ENCODE measurements around the gene NDUFC1.
"Not testable (repeated sequence)": the region's sequence is repeated elsewhere in the genome, so short reads cannot be mapped to it uniquely, and the experiment has no call there.

NDUFC1 gene

DNA sequence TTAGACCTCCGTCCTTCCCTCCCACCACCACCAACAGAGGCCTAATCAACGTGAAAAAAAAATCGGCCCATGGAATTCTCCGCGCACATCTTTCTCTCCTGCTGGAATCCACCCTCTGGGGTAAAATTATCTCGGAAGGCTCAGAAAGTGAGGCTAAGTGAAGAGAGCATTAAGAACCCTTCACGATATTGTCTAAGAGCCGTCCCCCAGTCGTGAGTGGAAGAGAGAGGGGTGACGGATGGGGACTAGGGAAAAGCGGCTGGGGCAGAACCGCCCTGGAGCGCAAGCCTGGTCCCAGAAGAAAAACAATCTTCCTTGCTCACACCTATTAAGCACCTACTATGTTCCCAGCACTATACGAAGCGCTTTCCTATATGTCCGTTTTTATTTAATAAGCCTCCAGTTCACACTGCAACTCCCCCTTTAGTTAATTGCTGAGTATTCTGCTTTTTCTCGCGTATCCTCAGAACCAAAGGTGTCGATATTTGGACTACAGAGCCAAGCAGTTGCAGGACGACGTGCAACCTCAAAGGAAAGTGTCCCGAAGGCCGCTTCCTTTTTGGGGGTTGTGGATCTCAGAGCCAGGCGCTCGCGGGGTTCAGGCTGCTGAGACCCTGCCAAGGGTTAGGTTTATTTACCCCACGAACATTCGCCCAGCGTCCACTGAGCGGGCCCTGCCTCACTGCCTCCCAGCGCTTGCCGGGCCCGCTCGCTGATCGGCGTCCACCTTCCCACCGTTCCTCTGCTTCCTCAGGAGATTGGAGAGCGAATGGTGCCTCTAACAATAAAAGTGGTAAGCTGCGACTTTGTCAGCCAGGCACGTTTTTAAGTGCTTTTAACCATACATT lies 23.1 kb downstream of the NDUFC1 start:
- Histone ChIP-seq H3K36me3 (no peaks in the 10 kb centered on the region), H3K4me2 (no peak overlapping the region), H3K27ac (no peak overlapping the region), H3K4me3 (no peak overlapping the region), H3K9ac (no peak overlapping the region), H3K4me1 (peaks cover 6% of the 10 kb centered on the region; the same call in 1 of the 2 replicates), H4K20me1 (no peaks in the 10 kb centered on the region), H3K9me3 (peaks cover 16% of the 10 kb centered on the region), H3K27me3 (no peaks in the 10 kb centered on the region)
- TF ChIP-seq Cebpa-rat (IDR thresholded peaks at IDR 0.05) = no peak

- Histone ChIP-seq H3K9ac (no peak overlapping the region), H4K20me1 (no peaks in the 10 kb centered on the region), H3K36me3 (no peaks in the 10 kb centered on the region), H3K27me3 (no peaks in the 10 kb centered on the region), H3K4me3 (no peak overlapping the region), H3K27ac (no peak overlapping the region), H3K9me3 (peaks cover 16% of the 10 kb centered on the region), H3K4me2 (no peak overlapping the region), H3K4me1 (peaks cover 3% of the 10 kb centered on the region; the same call in 1 of the 2 replicates)
- no peak for TF ChIP-seq Cebpa-rat (IDR thresholded peaks at IDR 0.05)
Observed at GRCh38 chr4:139278485-139278884, 23.8 kb downstream of the NDUFC1 start.

DNA sequence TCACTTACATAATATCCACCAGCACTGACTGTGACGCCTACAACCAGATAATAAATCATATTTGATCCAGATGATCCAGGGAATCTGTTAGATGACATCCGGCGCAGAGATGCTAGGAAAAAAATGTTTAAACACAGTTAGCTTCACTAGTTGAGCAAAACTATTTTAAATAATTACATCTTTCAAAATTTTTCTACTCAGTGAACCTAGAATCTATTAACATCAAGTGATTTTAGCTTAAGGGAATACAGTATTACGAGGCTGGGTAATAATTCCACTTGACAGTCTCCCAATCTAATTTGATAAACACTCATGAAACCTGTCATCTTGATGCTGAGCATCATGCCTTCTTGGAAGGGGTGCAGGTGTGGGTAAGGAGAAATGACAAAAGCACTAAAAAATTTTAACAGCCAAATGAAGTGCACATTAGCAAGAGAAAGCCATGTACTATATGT lies 27.0 kb downstream of the NDUFC1 start:
- Histone ChIP-seq H3K27ac (no peak overlapping the region), H3K4me2 (no peak overlapping the region)

DNA sequence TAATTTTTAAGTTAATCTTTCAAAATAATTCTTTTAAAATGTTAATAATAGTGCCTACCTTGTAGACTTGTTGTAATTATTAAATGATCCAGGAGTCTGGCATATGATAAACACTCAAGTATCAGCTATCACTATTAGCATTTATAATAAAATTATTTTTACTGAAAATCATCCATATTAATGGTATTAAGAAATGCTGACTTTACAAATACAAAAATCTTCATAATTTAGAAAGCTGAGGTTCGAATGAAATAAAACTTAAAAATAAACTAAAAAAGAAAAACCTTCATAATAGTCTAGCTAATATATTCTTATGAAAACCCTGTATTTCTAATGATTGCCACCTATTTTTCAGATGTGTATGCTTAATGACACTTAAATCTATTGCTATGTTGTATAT lies 27.5 kb downstream of the NDUFC1 start:
- Histone ChIP-seq H3K9ac (no peak overlapping the region), H3K27me3 (no peaks in the 10 kb centered on the region), H3K9me3 (peaks cover 12% of the 10 kb centered on the region), H3K27ac (no peak overlapping the region), H3K4me3 (no peak overlapping the region), H3K36me3 (no peaks in the 10 kb centered on the region), H3K4me2 (no peak overlapping the region), H4K20me1 (no peaks in the 10 kb centered on the region), H3K4me1 (no peaks in the 10 kb centered on the region)
- TF ChIP-seq Cebpa-rat (IDR thresholded peaks at IDR 0.05) = no peak

More for the DNA sequence above, 27.0 kb downstream of the NDUFC1 start:
- Histone ChIP-seq H4K20me1 (no peaks in the 10 kb centered on the region), H3K27me3 (no peaks in the 10 kb centered on the region), H3K4me3 (no peak overlapping the region), H3K9me3 (peaks cover 16% of the 10 kb centered on the region), H3K36me3 (no peaks in the 10 kb centered on the region), H3K9ac (no peak overlapping the region), H3K4me1 (no peaks in the 10 kb centered on the region)
- TF ChIP-seq Cebpa-rat (IDR thresholded peaks at IDR 0.05) = no peak

GRCh38 chr4:139273835-139274234 lies 28.4 kb downstream of the NDUFC1 start:
- no peaks in the 10 kb centered on the region for H3K4me1 ChIP-seq
- no peak overlapping the region for H3K4me3 ChIP-seq
- H3K4me2 ChIP-seq = no peak overlapping the region
- H4K20me1 ChIP-seq = no peaks in the 10 kb centered on the region
- no peaks in the 10 kb centered on the region for H3K27me3 ChIP-seq
- TF ChIP-seq Cebpa-rat (IDR thresholded peaks at IDR 0.05) = no peak
- no peak overlapping the region for H3K9ac ChIP-seq
- H3K36me3 ChIP-seq = no peaks in the 10 kb centered on the region
- no peak overlapping the region for H3K27ac ChIP-seq
- peaks cover 2% of the 10 kb centered on the region for H3K9me3 ChIP-seq

GRCh38 chr4:139267301-139267700 lies 35.0 kb downstream of the NDUFC1 start:
- Histone ChIP-seq H3K9ac (no peak overlapping the region), H3K4me3 (no peak overlapping the region)

DNA sequence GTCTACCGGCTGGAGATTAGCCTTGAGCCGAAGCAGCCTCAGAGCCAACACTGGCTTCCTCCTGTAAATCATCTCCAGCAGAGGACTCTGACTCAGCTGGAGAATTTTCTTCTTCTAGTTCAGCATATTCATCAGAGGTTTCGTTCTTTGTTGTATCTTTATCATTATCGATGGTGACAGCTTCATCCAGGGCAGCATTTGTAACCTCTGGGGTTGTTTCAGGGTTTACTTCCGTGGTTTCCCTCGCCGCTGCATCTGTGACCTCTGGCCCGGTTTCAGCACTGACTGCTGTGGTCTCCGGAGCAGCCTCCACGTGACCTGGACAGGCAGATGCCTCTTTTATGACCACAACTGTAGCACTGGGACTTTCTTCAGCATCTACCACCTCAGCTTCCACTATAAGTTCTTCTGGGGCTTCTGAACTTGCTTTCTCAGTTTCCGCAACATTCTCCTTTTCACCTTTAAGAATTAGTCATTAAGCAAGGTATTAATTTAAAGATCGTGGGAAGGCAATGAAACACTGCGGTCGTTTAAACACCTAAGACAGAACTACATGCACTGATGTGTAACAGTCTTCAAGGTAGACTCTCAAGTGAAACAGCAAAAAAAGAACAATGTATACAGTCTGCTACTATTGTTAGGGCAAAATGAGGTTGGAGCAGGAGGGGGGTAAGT lies 35.6 kb downstream of the NDUFC1 start:
- H3K9ac ChIP-seq = peak overlapping the region; percentile 57; the same call in 1 of the 2 replicates
- H3K27ac ChIP-seq = peak overlapping the region; percentile 7; the same call in 1 of the 2 replicates
- peak overlapping the region; percentile 47; the same call in 1 of the 2 replicates for H3K4me3 ChIP-seq

More at GRCh38 chr4:139267301-139267700, 35.0 kb downstream of the NDUFC1 start:
- H3K4me1 ChIP-seq = peaks cover 32% of the 10 kb centered on the region
- H3K27me3 ChIP-seq = no peaks in the 10 kb centered on the region
- no peaks in the 10 kb centered on the region for H4K20me1 ChIP-seq
- no peaks in the 10 kb centered on the region for H3K9me3 ChIP-seq
- H3K27ac ChIP-seq = no peak overlapping the region
- no peak for TF ChIP-seq Cebpa-rat (IDR thresholded peaks at IDR 0.05)
- peak overlapping the region; percentile 69 for H3K4me2 ChIP-seq
- H3K36me3 ChIP-seq = no peaks in the 10 kb centered on the region

DNA sequence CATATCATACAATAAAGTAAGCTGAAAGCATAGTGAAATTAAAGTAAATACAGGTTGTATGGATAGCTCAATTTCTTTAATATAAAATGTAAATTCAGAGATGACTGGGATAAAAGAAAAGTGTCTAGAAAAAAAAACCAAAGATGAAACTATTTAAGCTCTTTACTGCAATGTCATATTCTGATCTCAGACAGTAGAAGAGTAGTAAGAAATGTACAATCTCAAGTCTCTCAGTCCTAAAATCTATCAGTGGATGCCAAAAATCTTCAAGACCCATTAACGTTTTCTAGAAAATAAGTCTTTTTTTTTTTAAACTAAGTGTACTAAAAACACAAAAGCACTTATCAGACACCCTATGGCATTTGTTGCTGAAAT lies 36.1 kb downstream of the NDUFC1 start:
- Histone ChIP-seq H3K4me3 (peak overlapping the region; percentile 47; the same call in 1 of the 2 replicates), H3K36me3 (no peaks in the 10 kb centered on the region), H3K9me3 (no peaks in the 10 kb centered on the region), H3K4me2 (peak overlapping the region; percentile 69), H3K27me3 (no peaks in the 10 kb centered on the region), H4K20me1 (no peaks in the 10 kb centered on the region), H3K4me1 (peaks cover 32% of the 10 kb centered on the region), H3K27ac (peak overlapping the region; percentile 7; the same call in 1 of the 2 replicates), H3K9ac (peak overlapping the region; percentile 57; the same call in 1 of the 2 replicates)
- TF ChIP-seq Cebpa-rat (IDR thresholded peaks at IDR 0.05) = no peak

More for the DNA sequence above, 35.6 kb downstream of the NDUFC1 start:
- no peaks in the 10 kb centered on the region for H3K9me3 ChIP-seq
- H3K27me3 ChIP-seq = no peaks in the 10 kb centered on the region
- TF ChIP-seq Cebpa-rat (IDR thresholded peaks at IDR 0.05) = no peak
- H3K36me3 ChIP-seq = no peaks in the 10 kb centered on the region
- peak overlapping the region; percentile 69 for H3K4me2 ChIP-seq
- H3K4me1 ChIP-seq = peaks cover 32% of the 10 kb centered on the region
- no peaks in the 10 kb centered on the region for H4K20me1 ChIP-seq

DNA sequence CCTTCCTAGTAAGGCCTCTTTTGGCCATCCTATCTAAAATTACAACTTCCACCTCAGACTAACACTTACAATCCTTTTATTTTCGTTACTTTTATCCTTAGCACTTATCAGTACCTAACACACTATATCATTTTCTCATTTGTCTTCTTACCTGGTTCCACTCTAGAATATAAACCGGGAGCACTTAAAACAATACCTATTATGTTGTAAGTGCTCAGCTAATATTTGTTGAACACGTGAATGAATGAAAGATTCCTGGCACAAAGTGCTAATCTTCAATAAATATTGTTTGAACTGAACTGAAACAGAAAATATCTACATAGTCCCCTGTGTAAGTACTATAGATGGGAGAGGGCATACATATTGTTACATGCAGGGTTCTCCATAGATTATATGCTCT lies 36.6 kb downstream of the NDUFC1 start:
- Histone ChIP-seq H3K9ac (no peak overlapping the region), H3K4me3 (no peak overlapping the region), H3K9me3 (no peaks in the 10 kb centered on the region), H3K27ac (no peak overlapping the region), H4K20me1 (no peaks in the 10 kb centered on the region), H3K36me3 (no peaks in the 10 kb centered on the region), H3K27me3 (no peaks in the 10 kb centered on the region), H3K4me1 (peaks cover 32% of the 10 kb centered on the region), H3K4me2 (0 out of 2 replicates have a peak overlapping the region, but pooled peaks have one; percentile 69)
- no peak for TF ChIP-seq Cebpa-rat (IDR thresholded peaks at IDR 0.05)

DNA sequence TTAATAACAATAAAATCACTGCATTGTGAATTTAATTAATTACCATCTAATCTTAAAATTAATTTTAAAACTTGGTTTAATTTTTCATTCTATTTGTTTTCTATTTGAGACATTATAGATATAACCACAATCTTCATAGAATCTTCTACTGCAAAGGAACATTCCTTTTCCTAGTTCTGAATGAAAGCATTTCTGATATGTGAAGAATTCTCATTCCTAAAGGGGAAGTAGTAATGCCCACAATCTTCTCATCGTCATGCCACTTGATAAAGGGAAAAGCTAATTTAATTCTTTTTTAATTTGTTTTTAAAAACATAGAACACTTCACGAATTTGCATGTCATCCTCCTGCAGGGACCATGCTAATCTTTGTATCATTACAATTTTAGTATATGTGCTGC lies 45.9 kb downstream of the NDUFC1 start:
- Histone ChIP-seq H3K9me3 (no peaks in the 10 kb centered on the region), H4K20me1 (no peaks in the 10 kb centered on the region), H3K9ac (no peak overlapping the region), H3K4me2 (no peak overlapping the region), H3K4me1 (peaks cover 6% of the 10 kb centered on the region; the same call in 1 of the 2 replicates), H3K4me3 (no peak overlapping the region), H3K27me3 (no peaks in the 10 kb centered on the region), H3K36me3 (no peaks in the 10 kb centered on the region), H3K27ac (no peak overlapping the region)
- TF ChIP-seq Cebpa-rat (IDR thresholded peaks at IDR 0.05) = no peak

GRCh38 chr4:139255581-139255980 lies 46.7 kb downstream of the NDUFC1 start:
- not testable (repeated sequence) for H3K9ac ChIP-seq, H3K9me3 ChIP-seq, H3K4me3 ChIP-seq, H3K27ac ChIP-seq, H3K4me2 ChIP-seq, H4K20me1 ChIP-seq, H3K27me3 ChIP-seq, H3K36me3 ChIP-seq, H3K4me1 ChIP-seq
